BJ (cell line): ENCODE results near the gene AQP12B. TPM values are rescaled to one million over a fixed set of nuclear protein-coding genes. Genes with fewer than 3 reads are reported as not detected.

Source experiments
- CTCF ChIA-PET: fragments of 350-600 bp; formaldehyde crosslinking; extraction: SDS; loops from one replicate; lab custom pipeline; 2021; ENCODE audit warnings: antibody characterized with exemption, inconsistent platforms; lab: Yijun Ruan, JAX
- POLR2A ChIA-PET: fragments of 300-600 bp; sonication (Branson Sonifier 250); formaldehyde crosslinking; extraction: SDS; loops from one replicate; lab custom pipeline; 2021; ENCODE audit warnings: antibody characterized with exemption; lab: Charles Lee
- DNase-seq: peaks from one replicate; pipeline ENCODE4 v3.0.0-alpha.2; 2011; ENCODE audit warnings: low read depth
- H3K27me3 ChIP-seq: 2 replicates; pipeline ENCODE4 v1.6.0; 2011; ENCODE audit warnings: low read length; ENCODE audit not compliant: control insufficient read depth, insufficient read depth
- H3K36me3 ChIP-seq: 2 replicates; pipeline ENCODE4 v1.5.1; 2011; ENCODE audit warnings: low read length; ENCODE audit not compliant: control insufficient read depth, insufficient read depth
- H3K4me3 ChIP-seq: 2 replicates; pipeline ENCODE4 v1.5.1; 2011; ENCODE audit warnings: low read depth, mild to moderate bottlenecking, control low read depth, low read length
- polyA plus RNA-seq: library from polyadenylated mRNA; depleted of rRNA; stranded (reverse); fragments of >200 nt; gene quantifications from 2 replicates; pipeline ENCODE4 v1.2.3, GENCODE V29; 2011
- TF ChIP-seq, protein P1 (sequence below): IDR thresholded peaks from 2 replicates; pipeline ENCODE4 v1.5.1; 2011; ENCODE audit warnings: low read depth, mild to moderate bottlenecking, control low read depth, inconsistent platforms, low read length, moderate library complexity; ENCODE audit not compliant: insufficient read depth

The AQP12B gene
- polyA plus RNA-seq, 1 experiment, result not detected

DNA sequence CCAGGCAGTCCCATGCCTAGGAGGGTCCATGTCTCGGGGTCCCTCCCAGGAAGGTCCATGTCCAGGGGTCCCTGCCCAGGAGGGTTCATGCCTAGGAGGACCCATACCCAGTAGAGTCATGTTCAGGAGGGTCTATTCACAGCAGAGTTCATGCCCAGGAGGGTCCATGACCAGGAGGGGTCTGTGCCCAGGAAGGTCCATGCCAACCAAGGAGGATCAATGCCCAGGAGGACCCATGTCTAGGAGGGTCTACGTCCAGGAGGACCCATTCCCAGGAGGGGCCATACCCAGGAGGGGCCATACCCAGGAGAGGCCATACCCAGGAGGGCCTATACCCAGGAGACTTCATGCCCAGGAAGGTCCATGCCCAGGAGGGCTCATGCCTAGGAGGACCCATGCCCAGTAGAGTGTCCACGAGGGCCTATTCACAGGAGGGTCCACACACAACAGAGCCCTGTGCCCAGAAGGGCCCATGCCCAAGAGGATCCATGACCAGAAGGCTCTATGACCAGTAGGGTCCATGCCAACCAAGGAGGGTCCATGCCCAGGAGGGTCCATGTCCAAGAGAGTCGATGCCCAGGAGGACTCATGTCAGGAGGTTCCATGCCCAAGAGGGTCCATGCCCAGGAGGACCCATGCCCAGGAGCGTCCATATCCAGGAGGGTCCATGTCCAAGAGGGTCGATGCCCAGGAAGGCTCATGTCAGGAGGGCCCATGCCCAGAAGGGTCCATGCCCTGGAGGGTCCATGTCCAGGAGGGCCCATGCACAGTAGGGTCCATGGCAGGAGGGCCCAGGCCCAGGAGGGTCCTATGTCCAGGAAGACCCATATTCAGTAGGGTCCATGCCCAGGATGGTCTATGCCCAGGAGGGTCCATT is 47.3 kb downstream of the AQP12B start:
- ChIA-PET POLR2A (no interaction called here), CTCF (no interaction called here)
- DNase-seq, result no peak
- Histone ChIP-seq H3K27me3 (peaks cover 6% of the 10 kb centered on the region), H3K36me3 (no peaks in the 10 kb centered on the region), H3K4me3 (no peak overlapping the region)
- TF ChIP-seq, protein P1, sequence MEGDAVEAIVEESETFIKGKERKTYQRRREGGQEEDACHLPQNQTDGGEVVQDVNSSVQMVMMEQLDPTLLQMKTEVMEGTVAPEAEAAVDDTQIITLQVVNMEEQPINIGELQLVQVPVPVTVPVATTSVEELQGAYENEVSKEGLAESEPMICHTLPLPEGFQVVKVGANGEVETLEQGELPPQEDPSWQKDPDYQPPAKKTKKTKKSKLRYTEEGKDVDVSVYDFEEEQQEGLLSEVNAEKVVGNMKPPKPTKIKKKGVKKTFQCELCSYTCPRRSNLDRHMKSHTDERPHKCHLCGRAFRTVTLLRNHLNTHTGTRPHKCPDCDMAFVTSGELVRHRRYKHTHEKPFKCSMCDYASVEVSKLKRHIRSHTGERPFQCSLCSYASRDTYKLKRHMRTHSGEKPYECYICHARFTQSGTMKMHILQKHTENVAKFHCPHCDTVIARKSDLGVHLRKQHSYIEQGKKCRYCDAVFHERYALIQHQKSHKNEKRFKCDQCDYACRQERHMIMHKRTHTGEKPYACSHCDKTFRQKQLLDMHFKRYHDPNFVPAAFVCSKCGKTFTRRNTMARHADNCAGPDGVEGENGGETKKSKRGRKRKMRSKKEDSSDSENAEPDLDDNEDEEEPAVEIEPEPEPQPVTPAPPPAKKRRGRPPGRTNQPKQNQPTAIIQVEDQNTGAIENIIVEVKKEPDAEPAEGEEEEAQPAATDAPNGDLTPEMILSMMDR, result no peak

DNA sequence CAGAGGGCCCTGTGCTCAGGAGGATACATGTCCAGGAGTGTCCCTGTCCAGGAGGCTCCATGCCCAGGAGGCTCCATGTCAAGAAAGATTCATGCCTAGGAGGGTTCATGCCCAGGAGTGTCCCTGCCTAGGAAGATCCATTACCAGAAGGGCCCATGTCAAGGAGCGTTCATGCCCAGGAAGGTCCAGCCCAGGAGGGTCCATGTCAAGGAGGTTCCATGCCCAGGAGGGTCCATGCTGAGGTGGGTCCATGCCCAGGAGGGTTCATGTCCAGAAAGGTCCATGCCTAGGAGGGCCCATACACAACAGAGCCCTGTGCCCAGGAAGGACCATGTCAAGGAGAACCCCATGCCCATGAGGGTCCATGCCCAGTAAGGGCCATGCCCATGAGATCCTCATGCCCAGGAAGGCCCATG is 50.4 kb downstream of the AQP12B start:
- POLR2A ChIA-PET, result no interaction called here

DNA sequence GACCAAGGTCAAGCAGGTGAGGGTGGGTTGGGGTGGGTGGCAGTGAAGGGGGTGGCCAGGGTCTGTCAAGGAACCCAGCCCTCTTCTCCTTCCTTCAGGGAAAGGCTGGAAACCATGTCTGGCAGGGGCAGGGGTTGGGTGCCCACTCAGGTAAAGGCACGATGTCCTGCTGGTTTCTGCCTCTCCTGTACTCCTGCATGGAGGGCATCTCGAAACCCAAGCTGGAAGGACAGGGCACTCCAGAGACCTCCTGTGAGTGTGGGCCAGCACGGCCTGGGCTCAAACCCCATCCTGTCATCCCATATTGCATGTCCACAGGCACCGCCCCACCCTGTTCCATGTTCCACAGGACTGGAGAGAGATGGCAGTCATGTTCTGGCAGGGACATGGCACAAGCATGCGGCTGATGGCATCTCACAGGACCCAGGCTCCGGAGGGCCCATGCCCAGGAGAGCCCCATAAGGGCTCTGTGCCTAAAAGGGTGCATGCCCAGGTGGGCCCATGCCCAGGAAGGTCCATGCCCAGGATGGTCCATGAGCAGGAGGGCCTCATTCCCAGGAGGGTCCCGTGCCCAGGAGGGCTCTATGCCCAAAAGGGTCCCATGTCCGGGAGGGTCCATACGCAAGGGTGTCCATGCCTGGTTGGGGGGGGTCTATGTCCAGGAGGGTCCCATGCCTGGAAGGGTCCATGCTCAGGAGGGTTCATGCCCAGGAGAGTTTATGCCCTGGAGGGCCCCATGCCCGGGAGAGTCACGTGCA is 51.0 kb downstream of the AQP12B start:
- POLR2A ChIA-PET, result no interaction called here
- DNase-seq, result no peak
- CTCF ChIA-PET, result no interaction called here
- TF ChIP-seq, protein P1, result no peak
- H3K36me3 ChIP-seq, result no peaks in the 10 kb centered on the region
- H3K4me3 ChIP-seq, result no peak overlapping the region
- H3K27me3 ChIP-seq, result no peaks in the 10 kb centered on the region

More for the DNA sequence above, 50.4 kb downstream of the AQP12B start:
- no peak overlapping the region for H3K4me3 ChIP-seq
- TF ChIP-seq, protein P1, result no peak
- CTCF ChIA-PET, result no interaction called here
- DNase-seq, result no peak
- H3K36me3 ChIP-seq, result no peaks in the 10 kb centered on the region
- no peaks in the 10 kb centered on the region for H3K27me3 ChIP-seq

DNA sequence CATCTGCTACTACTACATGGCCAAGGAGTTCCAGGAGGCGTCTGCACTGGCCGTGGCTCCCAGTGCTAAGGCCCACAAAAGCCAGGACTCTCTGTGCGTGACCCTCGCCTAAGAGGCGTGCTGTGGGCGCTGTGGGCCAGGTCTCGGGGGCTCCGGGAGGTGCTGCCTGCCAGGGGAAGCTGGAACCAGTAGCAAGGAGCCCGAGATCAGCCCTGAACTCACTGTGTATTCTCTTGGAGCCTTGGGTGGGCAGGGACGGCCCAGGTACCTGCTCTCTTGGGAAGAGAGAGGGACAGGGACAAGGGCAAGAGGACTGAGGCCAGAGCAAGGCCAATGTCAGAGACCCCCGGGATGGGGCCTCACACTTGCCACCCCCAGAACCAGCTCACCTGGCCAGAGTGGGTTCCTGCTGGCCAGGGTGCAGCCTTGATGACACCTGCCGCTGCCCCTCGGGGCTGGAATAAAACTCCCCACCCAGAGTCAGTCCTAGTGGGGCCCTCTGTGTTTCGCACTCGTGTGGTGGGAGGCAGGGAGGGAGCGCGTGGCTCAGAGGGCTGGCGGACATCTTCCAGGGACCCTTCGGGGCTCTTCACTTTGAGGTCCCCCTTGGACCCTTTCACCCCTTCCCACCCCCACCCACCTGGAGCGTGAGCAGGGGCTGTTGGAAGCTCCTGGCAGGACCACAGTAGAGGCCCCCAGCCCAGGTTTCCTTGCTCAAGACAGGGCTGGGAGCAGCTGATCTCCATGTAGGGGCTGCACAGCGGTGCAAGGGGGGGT is 51.7 kb downstream of the AQP12B start:
- no peak for DNase-seq
- Histone ChIP-seq H3K4me3 (no peak overlapping the region), H3K27me3 (no peaks in the 10 kb centered on the region), H3K36me3 (no peaks in the 10 kb centered on the region)
- TF ChIP-seq, protein P1, result no peak
- CTCF ChIA-PET, result no interaction called here
- POLR2A ChIA-PET, result no interaction called here
